Parathyroid adenoma (tissue), 2 donors: ENCODE results near the gene PCBP3.

Experiments
- H2AFZ ChIP-seq: fragments of 300-600 bp; sonication (generic); one replicate; pipeline ENCODE4 v1.7.0; 2017; ENCODE audit warnings: antibody characterized with exemption, mild to moderate bottlenecking
- H3K27ac ChIP-seq: fragments of 300-600 bp; sonication (generic); one replicate; pipeline ENCODE4 v1.7.0; 2017
- H3K27me3 ChIP-seq: fragments of 300-600 bp; sonication (generic); one replicate; pipeline ENCODE4 v1.7.0; 2017; ENCODE audit warnings: low read length; ENCODE audit not compliant: control insufficient read depth, insufficient read depth
- H3K36me3 ChIP-seq: fragments of 300-600 bp; sonication (generic); one replicate; pipeline ENCODE4 v1.7.0; 2017; ENCODE audit warnings: low read length; ENCODE audit not compliant: control insufficient read depth, insufficient read depth
- H3K4me1 ChIP-seq: fragments of 300-600 bp; sonication (generic); one replicate; pipeline ENCODE4 v1.7.0; 2017; ENCODE audit warnings: control low read depth
- H3K4me2 ChIP-seq: fragments of 300-600 bp; sonication (generic); one replicate; pipeline ENCODE4 v1.7.0; 2017; ENCODE audit warnings: low read length
- H3K4me3 ChIP-seq: fragments of 300-600 bp; sonication (generic); one replicate; pipeline ENCODE4 v1.7.0; 2017; ENCODE audit warnings: low read depth, low read length
- H3K79me2 ChIP-seq: fragments of 300-600 bp; sonication (generic); one replicate; pipeline ENCODE4 v1.7.0; 2017; ENCODE audit warnings: control low read depth
- H3K9ac ChIP-seq: fragments of 300-600 bp; sonication (generic); one replicate; pipeline ENCODE4 v1.7.0; 2017; ENCODE audit warnings: mild to moderate bottlenecking
- H3K9me3 ChIP-seq: fragments of 300-600 bp; sonication (generic); one replicate; pipeline ENCODE4 v1.7.0; 2017; ENCODE audit warnings: low read length; ENCODE audit not compliant: control insufficient read depth
- TF ChIP-seq, protein P1 (sequence below): fragments of 300-600 bp; sonication (generic); IDR thresholded peaks from one replicate; pipeline ENCODE4 v1.7.0; 2017; ENCODE audit warnings: antibody characterized with exemption, mild to moderate bottlenecking
- donor health status: primary hyperparathyroidism.

Gene PCBP3

GRCh38 chr21:45859762-45860357, 216.3 kb downstream of the PCBP3 start:
- Histone ChIP-seq H3K79me2 (no peaks in the 10 kb centered on the region), H3K9me3 (no peaks in the 10 kb centered on the region), H3K9ac (no peak overlapping the region), H3K4me3 (no peak overlapping the region), H2AFZ (no peak overlapping the region), H3K4me1 (no peaks in the 10 kb centered on the region), H3K27me3 (no peaks in the 10 kb centered on the region), H3K27ac (no peak overlapping the region), H3K36me3 (no peaks in the 10 kb centered on the region), H3K4me2 (no peak overlapping the region)
- TF ChIP-seq, protein P1, sequence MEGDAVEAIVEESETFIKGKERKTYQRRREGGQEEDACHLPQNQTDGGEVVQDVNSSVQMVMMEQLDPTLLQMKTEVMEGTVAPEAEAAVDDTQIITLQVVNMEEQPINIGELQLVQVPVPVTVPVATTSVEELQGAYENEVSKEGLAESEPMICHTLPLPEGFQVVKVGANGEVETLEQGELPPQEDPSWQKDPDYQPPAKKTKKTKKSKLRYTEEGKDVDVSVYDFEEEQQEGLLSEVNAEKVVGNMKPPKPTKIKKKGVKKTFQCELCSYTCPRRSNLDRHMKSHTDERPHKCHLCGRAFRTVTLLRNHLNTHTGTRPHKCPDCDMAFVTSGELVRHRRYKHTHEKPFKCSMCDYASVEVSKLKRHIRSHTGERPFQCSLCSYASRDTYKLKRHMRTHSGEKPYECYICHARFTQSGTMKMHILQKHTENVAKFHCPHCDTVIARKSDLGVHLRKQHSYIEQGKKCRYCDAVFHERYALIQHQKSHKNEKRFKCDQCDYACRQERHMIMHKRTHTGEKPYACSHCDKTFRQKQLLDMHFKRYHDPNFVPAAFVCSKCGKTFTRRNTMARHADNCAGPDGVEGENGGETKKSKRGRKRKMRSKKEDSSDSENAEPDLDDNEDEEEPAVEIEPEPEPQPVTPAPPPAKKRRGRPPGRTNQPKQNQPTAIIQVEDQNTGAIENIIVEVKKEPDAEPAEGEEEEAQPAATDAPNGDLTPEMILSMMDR, result no peak

GRCh38 chr21:45860493-45861155, 217.1 kb downstream of the PCBP3 start:
- Histone ChIP-seq H3K27me3 (no peaks in the 10 kb centered on the region), H3K79me2 (no peaks in the 10 kb centered on the region), H3K27ac (no peak overlapping the region), H3K4me1 (no peaks in the 10 kb centered on the region), H3K9ac (no peak overlapping the region), H2AFZ (no peak overlapping the region), H3K4me3 (no peak overlapping the region), H3K4me2 (no peak overlapping the region), H3K9me3 (no peaks in the 10 kb centered on the region), H3K36me3 (no peaks in the 10 kb centered on the region)
- TF ChIP-seq, protein P1, result no peak

- Histone ChIP-seq H3K79me2 (no peaks in the 10 kb centered on the region), H3K27me3 (no peaks in the 10 kb centered on the region), H3K9me3 (no peaks in the 10 kb centered on the region), H3K4me2 (no peak overlapping the region), H2AFZ (no peak overlapping the region), H3K4me1 (no peaks in the 10 kb centered on the region), H3K9ac (no peak overlapping the region), H3K4me3 (no peak overlapping the region), H3K36me3 (no peaks in the 10 kb centered on the region), H3K27ac (no peak overlapping the region)
- TF ChIP-seq, protein P1, result no peak
These were observed 217.8 kb downstream of the PCBP3 start for GRCh38 chr21:45861156-45861870.

DNA sequence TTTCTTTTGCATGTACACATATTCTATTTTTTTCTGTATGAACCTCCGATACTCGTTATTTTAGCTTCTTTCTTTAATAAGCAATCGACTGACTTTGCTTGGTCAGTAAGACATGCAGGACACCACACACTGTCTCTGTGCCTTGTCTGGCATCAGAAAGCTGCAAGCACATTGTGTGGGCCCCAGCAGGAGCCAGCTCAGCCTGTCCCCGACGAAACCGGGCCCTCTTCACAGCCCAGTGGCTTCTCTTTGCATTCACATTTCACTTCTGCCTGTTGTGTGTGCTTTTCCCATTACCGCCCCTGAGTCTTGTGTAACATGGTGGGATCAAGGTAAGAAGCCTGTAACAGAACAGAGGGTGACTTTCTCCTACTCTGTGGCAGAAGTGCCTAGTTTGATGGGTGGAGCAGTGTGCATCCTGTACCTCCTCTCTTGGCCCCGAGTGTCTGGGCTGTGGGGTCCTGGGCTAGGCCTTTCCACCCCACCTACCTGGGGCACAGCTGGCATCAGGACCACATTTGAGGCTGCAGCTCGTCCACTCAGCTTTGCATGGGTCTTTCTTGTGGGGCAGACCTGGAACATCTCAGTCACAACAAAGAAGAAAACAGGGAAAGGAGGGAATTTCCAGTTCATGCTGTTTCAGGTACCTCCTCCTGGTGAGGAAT, 219.2 kb downstream of the PCBP3 start:
- H3K36me3 ChIP-seq, result no peaks in the 10 kb centered on the region
- no peaks in the 10 kb centered on the region for H3K4me1 ChIP-seq
- H3K79me2 ChIP-seq, result no peaks in the 10 kb centered on the region
- no peaks in the 10 kb centered on the region for H3K9me3 ChIP-seq
- no peak overlapping the region for H3K9ac ChIP-seq
- no peak overlapping the region for H3K4me3 ChIP-seq
- H2AFZ ChIP-seq, result no peak overlapping the region
- H3K4me2 ChIP-seq, result no peak overlapping the region
- H3K27me3 ChIP-seq, result no peaks in the 10 kb centered on the region
- H3K27ac ChIP-seq, result no peak overlapping the region
- TF ChIP-seq, protein P1, result no peak
